PC-9 (cell line): ENCODE data around the gene ELANE. TPM values are rescaled to one million over a fixed set of nuclear protein-coding genes. Genes with fewer than 3 reads are reported as not detected.

ENCODE experiments used
- BruUV-seq: library from RNA; stranded (reverse); fragments of 400-500 nt; replicated peaks from 2 replicates; lab custom pipeline; 2021; lab: Mats Ljungman, UMichigan
- CTCF ChIA-PET: fragments of 300-600 bp; sonication (Branson Sonifier 250); formaldehyde crosslinking; loops from one replicate; lab custom pipeline; 2022; ENCODE audit warnings: antibody characterized with exemption; lab: Charles Lee
- POLR2A ChIA-PET: fragments of 300-600 bp; sonication (Branson Sonifier 250); formaldehyde crosslinking; loops from one replicate; lab custom pipeline; 2022; ENCODE audit warnings: antibody characterized with exemption; ENCODE audit not compliant: unreplicated experiment; lab: Charles Lee
- DNase-seq, 2 experiments: peaks; one replicate each; pipeline versions ENCODE4 v3.0.0 to v3.0.0-alpha.2; 2015 to 2022; ENCODE audit warnings: mixed read lengths in 1 of 2
- H2AFZ ChIP-seq: fragments of 200-600 bp; sonication (generic); 2 replicates; pipeline ENCODE4 v1.8.1; 2017; ENCODE audit warnings: antibody characterized with exemption
- H3F3A ChIP-seq: fragments of 200-600 bp; sonication (generic); 2 replicates; pipeline ENCODE4 v1.8.1; 2017; ENCODE audit warnings: antibody characterized with exemption, mild to moderate bottlenecking, low read depth; ENCODE audit not compliant: insufficient read depth
- H3K27ac ChIP-seq: fragments of 200-600 bp; sonication (generic); 2 replicates; pipeline ENCODE4 v1.6.1; 2016; ENCODE audit warnings: mixed run types
- H3K27me3 ChIP-seq: fragments of 200-600 bp; sonication (generic); 2 replicates; pipeline ENCODE4 v1.6.1; 2016; ENCODE audit warnings: low read depth, mixed run types; ENCODE audit not compliant: insufficient read depth
- H3K36me3 ChIP-seq: fragments of 200-600 bp; sonication (generic); 2 replicates; pipeline ENCODE4 v1.6.1; 2016; ENCODE audit warnings: low read depth, mixed run types
- H3K4me1 ChIP-seq: fragments of 200-600 bp; sonication (generic); replicated peaks from 2 replicates; pipeline ENCODE4 v1.6.1; 2016; ENCODE audit warnings: mixed run types; ENCODE audit not compliant: insufficient read depth
- H3K4me2 ChIP-seq: fragments of 200-600 bp; sonication (generic); 2 replicates; pipeline ENCODE4 v1.6.1; 2017; ENCODE audit warnings: mixed run types
- H3K4me3 ChIP-seq: fragments of 200-600 bp; sonication (generic); 2 replicates; pipeline ENCODE4 v1.6.1; 2016; ENCODE audit warnings: mixed run types
- H3K79me2 ChIP-seq: fragments of 200-600 bp; sonication (generic); 2 replicates; pipeline ENCODE4 v1.6.1; 2017; ENCODE audit warnings: low read depth, mixed run types
- H3K9me2 ChIP-seq: fragments of 200-600 bp; sonication (generic); 2 replicates; pipeline ENCODE4 v1.8.1; 2017; ENCODE audit warnings: mild to moderate bottlenecking; ENCODE audit not compliant: insufficient read depth
- H3K9me3 ChIP-seq: fragments of 200-600 bp; sonication (generic); 2 replicates; pipeline ENCODE4 v1.8.1; 2016; ENCODE audit warnings: low read depth; ENCODE audit not compliant: insufficient read depth
- H4K20me1 ChIP-seq: fragments of 200-600 bp; sonication (generic); 2 replicates; pipeline ENCODE4 v1.8.1; 2017; ENCODE audit not compliant: insufficient read depth
- CTCF ChIP-seq: fragments of 200-600 bp; sonication (generic); conservative IDR thresholded peaks from 2 replicates; pipeline ENCODE4 v1.6.1; 2017; ENCODE audit warnings: mixed run types, antibody characterized with exemption, mild to moderate bottlenecking, moderate library complexity
- EZH2 ChIP-seq: fragments of 200-600 bp; sonication (generic); IDR thresholded peaks from 2 replicates; pipeline ENCODE4 v1.8.0; 2017; ENCODE audit warnings: antibody characterized with exemption, low read depth
- intact Hi-C: fragments of 100-400 bp; cut with micrococcal nuclease; formaldehyde crosslinking; loops from one replicate; pipeline ENCODE4 v1.10.0; 2022; ENCODE audit not compliant: unreplicated experiment
- total RNA-seq: library from RNA; stranded (reverse); gene quantifications from 2 replicates; pipeline ENCODE4 v1.2.3, GENCODE V29; 2021

The ELANE gene
- total RNA-seq, 1 experiment from 2014 or later, result not detected

GRCh38 chr19:892243-892893 lies 40.3 kb downstream of the ELANE start:
- H3K4me2 ChIP-seq, result peak overlapping the region; percentile 67
- H3K9me3 ChIP-seq, result no peaks in the 10 kb centered on the region
- no peaks in the 10 kb centered on the region for H3K4me1 ChIP-seq
- no peaks in the 10 kb centered on the region for H3K9me2 ChIP-seq
- H2AFZ ChIP-seq, result no peak overlapping the region
- H3K27me3 ChIP-seq, result no peaks in the 10 kb centered on the region
- TF ChIP-seq CTCF (no peak), EZH2 (no peak)
- ChIA-PET POLR2A (no interaction called here), CTCF (no interaction called here)
- intact Hi-C loops, result no loop called here
- 0 out of 2 replicates have a peak, but pooled peaks cover 2% of the 10 kb centered on the region for H3K36me3 ChIP-seq
- peaks cover 6% of the 10 kb centered on the region; the same call in 1 of the 2 replicates for H3K79me2 ChIP-seq
- BruUV-seq, result no TSS peak
- H4K20me1 ChIP-seq, result peaks cover 16% of the 10 kb centered on the region; the same call in 1 of the 2 replicates
- DNase-seq, result no peak
- H3K27ac ChIP-seq, result no peak overlapping the region; the same call in 1 of the 2 replicates
- H3K4me3 ChIP-seq, result peak overlapping the region; percentile 85
- H3F3A ChIP-seq, result peaks cover 28% of the 10 kb centered on the region

GRCh38 chr19:892894-893689 lies 41.0 kb downstream of the ELANE start, which contains the start of the genes MED16 and RNU6-9:
Gene MED16 (minus strand): TSS chr19:893187. CDS start chr19:891131, 2,056 bp downstream.
Gene RNU6-9 (plus strand): TSS chr19:893484.
- H3K27ac ChIP-seq, result peak within 1 kb of the TSS; percentile 76
- peaks cover 6% of the 10 kb centered on the region; the same call in 1 of the 2 replicates for H3K79me2 ChIP-seq
- no peaks in the 10 kb centered on the region for H3K9me2 ChIP-seq
- no peak for TF ChIP-seq CTCF
- TF ChIP-seq EZH2, result no peak
- ChIA-PET CTCF (no interaction called here), POLR2A (no interaction called here)
- peak within 1 kb of the TSS; percentile 67 for H3K4me2 ChIP-seq
- no peaks in the 10 kb centered on the region for H3K4me1 ChIP-seq
- H3K36me3 ChIP-seq, result no peaks in the 10 kb centered on the region
- peak within 1 kb of the TSS; percentile 85 for H3K4me3 ChIP-seq
- H3K27me3 ChIP-seq, result no peaks in the 10 kb centered on the region
- TSS peak; percentile 100 for BruUV-seq
- H3F3A ChIP-seq, result peaks cover 20% of the 10 kb centered on the region; the same call in 1 of the 2 replicates
- H2AFZ ChIP-seq, result peak within 1 kb of the TSS; percentile 49; the same call in 1 of the 2 replicates
- intact Hi-C loops, result no loop called here
- peak; percentile 79 to 88 for DNase-seq
- peaks cover 10% of the 10 kb centered on the region; the same call in 1 of the 2 replicates for H4K20me1 ChIP-seq
- no peaks in the 10 kb centered on the region for H3K9me3 ChIP-seq

- Histone ChIP-seq H3K4me2 (no peak overlapping the region), H3F3A (peaks cover 10% of the 10 kb centered on the region; the same call in 1 of the 2 replicates), H2AFZ (no peak overlapping the region), H3K79me2 (peaks cover 6% of the 10 kb centered on the region; the same call in 1 of the 2 replicates), H4K20me1 (peaks cover 14% of the 10 kb centered on the region; the same call in 1 of the 2 replicates), H3K9me2 (no peaks in the 10 kb centered on the region), H3K36me3 (no peaks in the 10 kb centered on the region), H3K9me3 (no peaks in the 10 kb centered on the region), H3K4me1 (no peaks in the 10 kb centered on the region), H3K27me3 (no peaks in the 10 kb centered on the region), H3K27ac (no peak overlapping the region), H3K4me3 (no peak overlapping the region)
- intact Hi-C loops, result no loop called here
- no peak for DNase-seq
- TF ChIP-seq EZH2 (no peak), CTCF (no peak)
- ChIA-PET POLR2A (no interaction called here), CTCF (no interaction called here)
- no TSS peak for BruUV-seq
Observed at GRCh38 chr19:896434-896833, 44.3 kb downstream of the ELANE start.
